Measurements from ENCODE around the gene CREB3L2. TPM values are rescaled to one million over a fixed set of nuclear protein-coding genes. Genes with fewer than 3 reads are reported as not detected.

The CREB3L2 gene
- total and polyA plus RNA-seq, 10 of the 15 experiments (the other 5 are each of a cell fraction or from before 2014, with no cell fraction given): 6.4 to 67.1 (median 26.2) TPM

DNA sequence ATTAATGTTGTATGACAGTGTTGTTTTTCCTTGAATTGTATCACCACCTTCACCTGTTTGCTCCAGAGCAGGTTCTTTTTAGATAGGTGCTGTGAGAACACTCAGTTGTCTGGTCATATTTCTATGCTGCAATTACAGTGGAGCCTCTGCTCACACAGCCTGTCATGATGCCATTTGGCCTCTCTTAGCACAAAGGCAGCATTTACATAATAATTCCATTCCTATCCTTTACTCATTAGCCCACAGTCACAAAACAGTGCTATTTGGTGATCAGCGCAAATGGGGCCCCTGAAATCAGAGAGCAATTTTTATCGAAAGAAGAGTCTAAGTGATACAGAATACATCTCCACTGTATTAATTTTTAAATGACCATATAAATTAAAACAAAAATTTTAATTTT is 141.3 kb downstream of the CREB3L2 start (continued):
- TF ChIP-seq REST (IDR thresholded peaks at IDR 0.05; ENCODE audit: low read depth, low read length) (no peak), ATF7 (IDR thresholded peaks at IDR 0.05; ENCODE audit: low read depth) (no peak), HDAC2 (IDR thresholded peaks at IDR 0.05) (no peak), ATF3 (IDR thresholded peaks at IDR 0.05; ENCODE audit: borderline replicate concordance, extremely low read depth, low read depth, low read length) (no peak), BMI1 (IDR thresholded peaks at IDR 0.05; ENCODE audit: borderline replicate concordance) (no peak), ASH2L (IDR thresholded peaks at IDR 0.05; ENCODE audit: borderline replicate concordance, low read depth) (no peak), SP1 (IDR thresholded peaks at IDR 0.05; ENCODE audit: low read depth, low read length) (no peak)

DNA sequence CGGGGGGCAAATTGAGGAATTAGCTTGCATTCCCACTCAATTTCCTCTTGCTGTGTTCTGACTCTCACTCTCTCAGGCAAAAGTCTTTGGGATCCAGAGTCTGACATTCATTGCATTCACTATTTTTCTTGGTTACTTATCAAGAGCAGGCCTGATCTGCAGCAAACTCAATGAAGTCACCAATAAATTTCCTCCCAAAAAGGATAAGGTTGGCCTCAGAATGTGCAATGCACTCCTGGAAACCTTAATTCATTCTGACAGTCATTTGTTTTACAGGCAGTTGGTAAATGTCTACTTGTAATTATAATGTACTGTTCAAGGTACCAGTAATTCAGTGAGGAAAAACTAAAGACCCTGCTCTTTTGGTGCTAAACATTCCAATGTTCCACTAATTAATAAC is 148.8 kb downstream of the CREB3L2 start:
- Histone ChIP-seq H3K9me3 (replicated peaks; ENCODE audit: control insufficient read depth, insufficient read depth, low read length) (no peaks in the 10 kb centered on the region; the same call in 2 of the 3 replicates), H3K27ac (ENCODE audit: control insufficient read depth, insufficient read depth) (no peak overlapping the region), H3K9ac (ENCODE audit: control insufficient read depth, insufficient read depth, low read length) (no peak overlapping the region), H3K4me2 (ENCODE audit: control insufficient read depth, insufficient read depth) (no peak overlapping the region), H3K79me2 (ENCODE audit: control insufficient read depth, insufficient read depth, low read length) (no peaks in the 10 kb centered on the region), H3K36me3 (ENCODE audit: control insufficient read depth in 2 of 2, insufficient read depth in 2 of 2, low read length in 1 of 2) (no peaks in the 10 kb centered on the region), H4K20me1 (ENCODE audit: control insufficient read depth, insufficient read depth) (no peaks in the 10 kb centered on the region), H3K4me1 (ENCODE audit: control insufficient read depth, insufficient read depth, low read length) (no peaks in the 10 kb centered on the region), H3K4me3 (no peak overlapping the region), H2AFZ (ENCODE audit: control insufficient read depth, low read depth, low read length) (no peak overlapping the region), H3K27me3 (replicated peaks in 1 of 2; ENCODE audit: control insufficient read depth in 2 of 2, insufficient read depth in 2 of 2, low read length in 1 of 2) (no peaks in the 10 kb centered on the region)
- CTCF ChIA-PET: interaction anchor here (0.7 to 2.0 kb wide), 3 partner anchors 15 to 156 kb away, joined by 3 to 7 read pairs (median 3); no protein-coding TSS in a partner anchor
- ATAC-seq: no peak
- DNase-seq (ENCODE audit: low read depth, low spot score): no peak
- SMC1A ChIA-PET (ENCODE audit: uncharacterized antibody, unreplicated experiment): interaction anchor here (0.7 to 4.1 kb wide), 3 partner anchors 13 to 196 kb away, joined by 3 to 17 read pairs (median 3); no protein-coding TSS in a partner anchor
- no peak for FAIRE-seq
- BruUV-seq (replicated peaks): no TSS peak
- RAD21 ChIA-PET (ENCODE audit: unreplicated experiment): no interaction called here
- intact Hi-C loops (cut with micrococcal nuclease; ENCODE audit: unreplicated experiment) (no loop called here), in situ Hi-C loops (cut with MboI) (no loop called here)
- POLR2A ChIA-PET: interaction anchor here (0.7 to 1.0 kb wide), 2 partner anchors 13 to 14 kb away, joined by 3 to 6 read pairs; no protein-coding TSS in a partner anchor
- 100% methylated on average over 1 of the region's 1 CpG for WGBS (ENCODE audit: insufficient coverage, insufficient replicate concordance, low lambda C conversion rate, missing lambda C conversion rate)
- TF ChIP-seq, protein P1, sequence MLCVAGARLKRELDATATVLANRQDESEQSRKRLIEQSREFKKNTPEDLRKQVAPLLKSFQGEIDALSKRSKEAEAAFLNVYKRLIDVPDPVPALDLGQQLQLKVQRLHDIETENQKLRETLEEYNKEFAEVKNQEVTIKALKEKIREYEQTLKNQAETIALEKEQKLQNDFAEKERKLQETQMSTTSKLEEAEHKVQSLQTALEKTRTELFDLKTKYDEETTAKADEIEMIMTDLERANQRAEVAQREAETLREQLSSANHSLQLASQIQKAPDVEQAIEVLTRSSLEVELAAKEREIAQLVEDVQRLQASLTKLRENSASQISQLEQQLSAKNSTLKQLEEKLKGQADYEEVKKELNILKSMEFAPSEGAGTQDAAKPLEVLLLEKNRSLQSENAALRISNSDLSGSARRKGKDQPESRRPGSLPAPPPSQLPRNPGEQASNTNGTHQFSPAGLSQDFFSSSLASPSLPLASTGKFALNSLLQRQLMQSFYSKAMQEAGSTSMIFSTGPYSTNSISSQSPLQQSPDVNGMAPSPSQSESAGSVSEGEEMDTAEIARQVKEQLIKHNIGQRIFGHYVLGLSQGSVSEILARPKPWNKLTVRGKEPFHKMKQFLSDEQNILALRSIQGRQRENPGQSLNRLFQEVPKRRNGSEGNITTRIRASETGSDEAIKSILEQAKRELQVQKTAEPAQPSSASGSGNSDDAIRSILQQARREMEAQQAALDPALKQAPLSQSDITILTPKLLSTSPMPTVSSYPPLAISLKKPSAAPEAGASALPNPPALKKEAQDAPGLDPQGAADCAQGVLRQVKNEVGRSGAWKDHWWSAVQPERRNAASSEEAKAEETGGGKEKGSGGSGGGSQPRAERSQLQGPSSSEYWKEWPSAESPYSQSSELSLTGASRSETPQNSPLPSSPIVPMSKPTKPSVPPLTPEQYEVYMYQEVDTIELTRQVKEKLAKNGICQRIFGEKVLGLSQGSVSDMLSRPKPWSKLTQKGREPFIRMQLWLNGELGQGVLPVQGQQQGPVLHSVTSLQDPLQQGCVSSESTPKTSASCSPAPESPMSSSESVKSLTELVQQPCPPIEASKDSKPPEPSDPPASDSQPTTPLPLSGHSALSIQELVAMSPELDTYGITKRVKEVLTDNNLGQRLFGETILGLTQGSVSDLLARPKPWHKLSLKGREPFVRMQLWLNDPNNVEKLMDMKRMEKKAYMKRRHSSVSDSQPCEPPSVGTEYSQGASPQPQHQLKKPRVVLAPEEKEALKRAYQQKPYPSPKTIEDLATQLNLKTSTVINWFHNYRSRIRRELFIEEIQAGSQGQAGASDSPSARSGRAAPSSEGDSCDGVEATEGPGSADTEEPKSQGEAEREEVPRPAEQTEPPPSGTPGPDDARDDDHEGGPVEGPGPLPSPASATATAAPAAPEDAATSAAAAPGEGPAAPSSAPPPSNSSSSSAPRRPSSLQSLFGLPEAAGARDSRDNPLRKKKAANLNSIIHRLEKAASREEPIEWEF (IDR thresholded peaks at IDR 0.05; ENCODE audit: insufficient replicate concordance, low read depth, low read length): no peak
- TF ChIP-seq SKIL (IDR thresholded peaks at IDR 0.05; ENCODE audit: low read depth, poor library complexity, severe bottlenecking): no peak

Measured in GM12878 (cell line).